HEK293T (cell line): Measurements from ENCODE around the gene KCNG2.

Experiments used
- CTCF ChIA-PET: fragments of 350-600 bp; formaldehyde crosslinking; extraction: SDS; loops from one replicate; lab custom pipeline; 2021; ENCODE audit warnings: antibody characterized with exemption, inconsistent platforms; lab: Yijun Ruan, JAX
- POLR2A ChIA-PET: fragments of 350-600 bp; formaldehyde crosslinking; extraction: SDS; loops from one replicate; lab custom pipeline; 2020; ENCODE audit warnings: antibody characterized with exemption, inconsistent platforms; lab: Yijun Ruan, JAX
- DNase-seq: peaks from one replicate; pipeline ENCODE4 v3.0.0; 2012; ENCODE audit warnings: mixed read lengths; ENCODE audit errors: extremely low spot score
- ARNT ChIP-seq: fragments of 450-650 bp; IDR thresholded peaks from 2 replicates; pipeline ENCODE4 v1.6.1; 2017; ENCODE audit warnings: mild to moderate bottlenecking
- BHLHE40 ChIP-seq: fragments of 450-650 bp; IDR thresholded peaks from 2 replicates; pipeline ENCODE4 v1.6.1; 2016; ENCODE audit warnings: mild to moderate bottlenecking, moderate library complexity, borderline replicate concordance
- CTBP1 ChIP-seq: fragments of 450-650 bp; IDR thresholded peaks from 2 replicates; pipeline ENCODE4 v1.6.1; 2016; ENCODE audit warnings: borderline replicate concordance
- ELF4 ChIP-seq: fragments of 450-650 bp; IDR thresholded peaks from 2 replicates; pipeline ENCODE4 v1.6.1; 2017; ENCODE audit warnings: antibody characterized with exemption
- FOXA1 ChIP-seq: fragments of 450-650 bp; IDR thresholded peaks from 2 replicates; pipeline ENCODE4 v1.6.1; 2016; ENCODE audit warnings: mild to moderate bottlenecking
- FOXK2 ChIP-seq: fragments of 450-650 bp; IDR thresholded peaks from 2 replicates; pipeline ENCODE4 v1.6.1; 2016; ENCODE audit warnings: mild to moderate bottlenecking
- FOXM1 ChIP-seq: fragments of 450-650 bp; IDR thresholded peaks from 2 replicates; pipeline ENCODE4 v1.6.1; 2017; ENCODE audit warnings: mild to moderate bottlenecking, borderline replicate concordance
- HDGF ChIP-seq: fragments of 450-650 bp; IDR thresholded peaks from 2 replicates; pipeline ENCODE4 v1.6.1; 2017; ENCODE audit warnings: antibody characterized with exemption, borderline replicate concordance
- L3MBTL2 ChIP-seq: fragments of 450-650 bp; conservative IDR thresholded peaks from 2 replicates; pipeline ENCODE4 v1.6.1; 2016; ENCODE audit warnings: mild to moderate bottlenecking
- LEF1 ChIP-seq: fragments of 450-650 bp; IDR thresholded peaks from 2 replicates; pipeline ENCODE4 v1.6.1; 2017; ENCODE audit warnings: mild to moderate bottlenecking, borderline replicate concordance
- NFRKB ChIP-seq: fragments of 450-650 bp; IDR thresholded peaks from 2 replicates; pipeline ENCODE4 v1.6.1; 2016; ENCODE audit warnings: mild to moderate bottlenecking, moderate library complexity
- PKNOX1 ChIP-seq: fragments of 450-650 bp; IDR thresholded peaks from 2 replicates; pipeline ENCODE4 v1.6.1; 2016
- SP1 ChIP-seq: fragments of 450-650 bp; IDR thresholded peaks from 2 replicates; pipeline ENCODE4 v1.6.1; 2017
- SUZ12 ChIP-seq: fragments of 450-650 bp; IDR thresholded peaks from 2 replicates; pipeline ENCODE4 v1.6.1; 2016; ENCODE audit warnings: mild to moderate bottlenecking
- TARDBP ChIP-seq: fragments of 450-650 bp; IDR thresholded peaks from 2 replicates; pipeline ENCODE4 v1.6.1; 2016
- ZNF384 ChIP-seq: fragments of 450-650 bp; IDR thresholded peaks from 2 replicates; pipeline ENCODE4 v1.6.1; 2016

KCNG2 gene

GRCh38 chr18:79816092-79816491, 18.4 kb downstream of the KCNG2 start:
- TF ChIP-seq FOXK2 (no peak), SUZ12 (no peak), L3MBTL2 (no peak), HDGF (no peak), ARNT (no peak), PKNOX1 (no peak), CTBP1 (no peak), BHLHE40 (no peak), FOXM1 (no peak), NFRKB (no peak), TARDBP (no peak), LEF1 (no peak), ELF4 (no peak), ZNF384 (no peak), SP1 (no peak), FOXA1 (no peak)
- no peak for DNase-seq
- POLR2A ChIA-PET, result no interaction called here
- CTCF ChIA-PET, result interaction anchor here (0.8 kb wide), 1 partner anchor 38 kb away, joined by 3 read pairs; no protein-coding TSS in a partner anchor

GRCh38 chr18:79816981-79817606, 19.4 kb downstream of the KCNG2 start:
- POLR2A ChIA-PET, result no interaction called here
- CTCF ChIA-PET, result no interaction called here
- TF ChIP-seq ZNF384 (no peak), HDGF (no peak), FOXA1 (no peak), CTBP1 (no peak), NFRKB (no peak), FOXM1 (no peak), PKNOX1 (no peak), ELF4 (no peak), ARNT (no peak), SP1 (no peak), TARDBP (no peak), LEF1 (no peak), L3MBTL2 (no peak), SUZ12 (no peak), FOXK2 (no peak), BHLHE40 (no peak)

GRCh38 chr18:79817607-79817998, 19.9 kb downstream of the KCNG2 start:
- ChIA-PET CTCF (no interaction called here), POLR2A (no interaction called here)
- no peak for TF ChIP-seq L3MBTL2
- no peak for TF ChIP-seq TARDBP
- TF ChIP-seq LEF1, result no peak
- no peak for TF ChIP-seq CTBP1
- no peak for TF ChIP-seq FOXK2
- no peak for TF ChIP-seq FOXA1
- no peak for TF ChIP-seq BHLHE40
- no peak for TF ChIP-seq PKNOX1
- no peak for TF ChIP-seq SUZ12
- TF ChIP-seq FOXM1, result no peak
- TF ChIP-seq SP1, result no peak
- no peak for TF ChIP-seq ELF4
- no peak for DNase-seq

More at GRCh38 chr18:79816981-79817606, 19.4 kb downstream of the KCNG2 start:
- no peak for DNase-seq

GRCh38 chr18:79818036-79818435, 20.3 kb downstream of the KCNG2 start:
- no peak for TF ChIP-seq SUZ12
- no peak for TF ChIP-seq PKNOX1
- no peak for TF ChIP-seq HDGF
- TF ChIP-seq NFRKB, result no peak
- no peak for TF ChIP-seq ZNF384
- TF ChIP-seq SP1, result no peak
- TF ChIP-seq FOXM1, result no peak
- TF ChIP-seq ARNT, result no peak
- TF ChIP-seq L3MBTL2, result no peak
- no peak for TF ChIP-seq FOXK2
- TF ChIP-seq CTBP1, result no peak
- TF ChIP-seq TARDBP, result no peak
- TF ChIP-seq BHLHE40, result no peak
- TF ChIP-seq ELF4, result no peak
- no peak for TF ChIP-seq LEF1
- no peak for TF ChIP-seq FOXA1
- CTCF ChIA-PET, result no interaction called here
- POLR2A ChIA-PET, result no interaction called here
- no peak for DNase-seq

GRCh38 chr18:79818631-79819030, 20.9 kb downstream of the KCNG2 start:
- TF ChIP-seq SUZ12, result no peak
- TF ChIP-seq FOXK2, result no peak
- no peak for TF ChIP-seq L3MBTL2
- TF ChIP-seq CTBP1, result no peak
- no peak for TF ChIP-seq ARNT
- no peak for TF ChIP-seq FOXM1
- no peak for TF ChIP-seq FOXA1
- no peak for TF ChIP-seq LEF1
- no peak for TF ChIP-seq TARDBP
- no peak for TF ChIP-seq PKNOX1
- no peak for DNase-seq
- CTCF ChIA-PET, result no interaction called here
- POLR2A ChIA-PET, result no interaction called here
